ENCODE results near the gene LACC1.

Gene LACC1

GRCh38 chr13:43883631-43884030, 3.9 kb downstream of the LACC1 start:
- no peak overlapping the region for H3K27ac ChIP-seq
- TF ChIP-seq ZFX (IDR thresholded peaks at IDR 0.05): no peak

- TF ChIP-seq ZFX (IDR thresholded peaks at IDR 0.05): no peak
- TF ChIP-seq CTCF (conservative IDR thresholded peaks at IDR 0.05): no peak
- H3K27ac ChIP-seq: no peak overlapping the region
Measured at GRCh38 chr13:43884222-43884621, 4.5 kb downstream of the LACC1 start.

GRCh38 chr13:43894438-43894837, 14.7 kb downstream of the LACC1 start:
- no peak overlapping the region for H3K27ac ChIP-seq
- TF ChIP-seq CTCF (conservative IDR thresholded peaks at IDR 0.05) (peak; percentile 44), ZFX (IDR thresholded peaks at IDR 0.05) (no peak)

GRCh38 chr13:43895940-43896339, 16.2 kb downstream of the LACC1 start:
- no peak overlapping the region for H3K27ac ChIP-seq

GRCh38 chr13:43905435-43906031, 25.8 kb downstream of the LACC1 start:
- TF ChIP-seq CTCF (conservative IDR thresholded peaks at IDR 0.05): peak; percentile 76
- no peak for TF ChIP-seq ZFX (IDR thresholded peaks at IDR 0.05)

More at GRCh38 chr13:43895940-43896339, 16.2 kb downstream of the LACC1 start:
- TF ChIP-seq ZFX (IDR thresholded peaks at IDR 0.05) (no peak), CTCF (conservative IDR thresholded peaks at IDR 0.05) (no peak)

GRCh38 chr13:43908156-43909126, 28.7 kb downstream of the LACC1 start:
- TF ChIP-seq ZFX (IDR thresholded peaks at IDR 0.05): no peak
- TF ChIP-seq CTCF (conservative IDR thresholded peaks at IDR 0.05): peak; percentile 62
- no peak overlapping the region for H3K27ac ChIP-seq

More at GRCh38 chr13:43905435-43906031, 25.8 kb downstream of the LACC1 start:
- no peak overlapping the region for H3K27ac ChIP-seq

GRCh38 chr13:43910856-43911255, 31.2 kb downstream of the LACC1 start:
- TF ChIP-seq ZFX (IDR thresholded peaks at IDR 0.05): no peak
- TF ChIP-seq CTCF (conservative IDR thresholded peaks at IDR 0.05): no peak
- no peak overlapping the region for H3K27ac ChIP-seq

All from C4-2B (cell line).